OCI-LY3 (cell line): Measurements from ENCODE around the gene MKLN1.

Experiments used
- EZH2phosphoT487 ChIP-seq: fragments of 200-600 bp; shearing (Covaris generic); IDR thresholded peaks from 2 replicates; pipeline ENCODE4 v1.6.1; 2018; ENCODE audit warnings: antibody characterized with exemption, mixed run types, low read depth
- TF ChIP-seq, protein P1 (sequence below): fragments of 200-600, 300-600 bp; sonication (generic); IDR thresholded peaks from 2 replicates; pipeline ENCODE4 v1.5.1; 2014; ENCODE audit warnings: antibody characterized with exemption, low read length, low read depth

DNA sequence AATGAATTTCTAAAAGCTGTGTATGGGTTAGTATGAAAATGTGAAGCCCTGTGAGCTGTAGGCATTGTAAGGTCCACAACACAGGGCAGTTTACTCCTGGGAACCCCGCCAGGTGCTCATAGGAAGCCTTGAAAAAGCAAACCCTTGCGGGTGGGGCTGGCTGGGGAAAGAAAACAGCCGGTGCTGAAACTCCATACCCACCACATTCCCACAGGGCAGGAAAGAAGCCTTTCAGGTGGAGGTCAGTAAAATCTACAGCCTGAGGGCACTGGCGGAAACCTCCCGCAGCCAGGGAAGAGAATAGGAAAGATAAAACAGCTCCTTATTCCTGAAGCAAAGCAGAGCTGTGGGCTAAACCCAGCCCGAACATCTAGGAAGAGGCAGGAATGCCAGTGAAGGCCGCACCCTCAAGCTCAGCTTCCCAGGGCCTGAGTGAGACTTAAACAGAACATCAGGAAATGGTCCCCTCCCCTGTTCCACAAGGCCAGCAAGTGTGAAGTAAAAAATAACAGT lies 194.0 kb downstream of the MKLN1 start:
- TF ChIP-seq, protein P1, sequence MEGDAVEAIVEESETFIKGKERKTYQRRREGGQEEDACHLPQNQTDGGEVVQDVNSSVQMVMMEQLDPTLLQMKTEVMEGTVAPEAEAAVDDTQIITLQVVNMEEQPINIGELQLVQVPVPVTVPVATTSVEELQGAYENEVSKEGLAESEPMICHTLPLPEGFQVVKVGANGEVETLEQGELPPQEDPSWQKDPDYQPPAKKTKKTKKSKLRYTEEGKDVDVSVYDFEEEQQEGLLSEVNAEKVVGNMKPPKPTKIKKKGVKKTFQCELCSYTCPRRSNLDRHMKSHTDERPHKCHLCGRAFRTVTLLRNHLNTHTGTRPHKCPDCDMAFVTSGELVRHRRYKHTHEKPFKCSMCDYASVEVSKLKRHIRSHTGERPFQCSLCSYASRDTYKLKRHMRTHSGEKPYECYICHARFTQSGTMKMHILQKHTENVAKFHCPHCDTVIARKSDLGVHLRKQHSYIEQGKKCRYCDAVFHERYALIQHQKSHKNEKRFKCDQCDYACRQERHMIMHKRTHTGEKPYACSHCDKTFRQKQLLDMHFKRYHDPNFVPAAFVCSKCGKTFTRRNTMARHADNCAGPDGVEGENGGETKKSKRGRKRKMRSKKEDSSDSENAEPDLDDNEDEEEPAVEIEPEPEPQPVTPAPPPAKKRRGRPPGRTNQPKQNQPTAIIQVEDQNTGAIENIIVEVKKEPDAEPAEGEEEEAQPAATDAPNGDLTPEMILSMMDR, result no peak
- no peak for TF ChIP-seq EZH2phosphoT487
